Fibroblast of peridontal ligament (primary cell): ENCODE results near the gene NUPR2.
"Not testable (repeated sequence)": the region's sequence is repeated elsewhere in the genome, so short reads cannot be mapped to it uniquely, and the experiment has no call there.

Experiments
- DNase-seq: peaks from one replicate; pipeline ENCODE4 v3.0.0-alpha.2; 2010; ENCODE audit errors: extremely low read depth

Gene NUPR2, protein sequence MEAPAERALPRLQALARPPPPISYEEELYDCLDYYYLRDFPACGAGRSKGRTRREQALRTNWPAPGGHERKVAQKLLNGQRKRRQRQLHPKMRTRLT

DNA sequence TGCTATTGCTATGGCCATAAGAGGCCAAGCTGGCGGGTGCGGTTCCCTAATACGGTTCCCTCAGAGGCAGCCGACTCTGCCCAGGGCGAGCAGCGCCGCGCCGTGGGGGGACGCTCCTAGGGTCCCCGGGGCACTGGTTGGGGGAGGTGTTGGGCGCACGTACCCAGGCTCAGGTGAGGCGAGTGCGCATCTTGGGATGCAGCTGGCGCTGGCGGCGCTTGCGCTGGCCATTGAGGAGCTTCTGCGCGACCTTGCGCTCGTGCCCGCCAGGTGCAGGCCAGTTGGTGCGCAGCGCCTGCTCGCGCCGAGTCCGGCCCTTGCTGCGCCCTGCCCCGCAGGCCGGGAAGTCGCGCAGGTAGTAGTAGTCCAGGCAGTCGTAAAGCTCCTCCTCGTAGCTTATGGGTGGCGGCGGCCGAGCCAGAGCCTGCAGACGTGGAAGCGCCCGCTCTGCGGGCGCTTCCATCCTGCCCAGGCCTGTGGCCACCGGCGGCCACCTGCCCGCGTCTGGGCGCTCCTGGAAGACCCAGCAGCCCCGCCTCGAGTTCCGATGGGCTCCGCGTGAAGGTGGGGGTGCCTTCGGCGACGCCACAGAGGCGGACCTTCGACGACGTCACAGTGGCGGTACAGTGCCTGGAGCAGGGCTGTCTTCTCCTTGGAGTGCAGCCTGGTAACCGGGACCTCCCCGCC lies at the start of gene NUPR2:
NUPR2 (minus strand) TSS at position 566 of the 687 bp plus-strand sequence; CDS start at position 463, 103 bp downstream.
- no peak for DNase-seq

DNA sequence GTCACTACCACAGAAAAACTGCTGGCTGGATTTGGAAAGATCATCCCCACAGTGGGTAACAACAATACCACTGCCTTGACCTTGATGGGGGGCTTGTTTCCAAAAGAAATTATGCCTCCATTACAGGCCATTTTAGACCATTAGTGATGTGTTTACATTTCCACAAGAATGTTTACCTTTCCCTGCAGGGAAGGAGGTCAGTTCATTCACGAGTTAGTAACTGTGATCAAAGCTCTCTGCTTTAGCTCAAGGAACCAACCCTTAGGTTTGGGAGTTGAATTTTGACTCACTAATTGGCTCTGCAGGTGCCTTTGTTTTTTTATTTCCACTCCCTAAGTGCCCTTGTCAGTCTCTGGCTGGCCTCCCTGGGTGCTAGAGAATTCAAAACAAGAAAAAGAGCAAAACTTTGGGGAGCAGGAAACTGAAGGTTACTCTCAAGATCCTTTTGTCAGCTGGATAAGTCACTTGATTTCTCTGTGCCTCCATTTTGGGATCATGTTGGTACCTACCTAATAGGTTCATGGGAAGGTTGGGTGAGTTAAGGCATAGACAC lies 41.1 kb upstream of the NUPR2 start:
- DNase-seq: no peak

DNA sequence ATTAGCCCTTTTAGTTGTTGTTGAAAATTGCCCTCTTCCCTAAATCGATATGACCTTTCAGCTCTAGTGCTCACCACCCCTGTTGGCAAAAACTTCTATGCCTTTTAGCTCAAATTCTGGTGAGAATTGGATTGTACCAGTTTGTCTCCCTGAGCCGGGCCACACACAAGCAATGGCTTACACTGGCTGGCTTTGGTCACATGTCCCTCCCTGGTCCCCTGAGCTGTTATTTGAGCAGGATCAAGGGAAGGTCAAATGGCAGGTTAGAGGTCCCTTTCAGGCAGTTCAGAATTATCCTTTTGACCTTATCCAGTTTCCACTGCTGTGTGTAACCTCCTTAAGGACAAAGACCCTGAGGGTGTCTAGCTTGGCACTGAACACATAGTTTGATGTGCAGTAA lies 14.8 kb upstream of the NUPR2 start:
- not testable (repeated sequence) for DNase-seq

DNA sequence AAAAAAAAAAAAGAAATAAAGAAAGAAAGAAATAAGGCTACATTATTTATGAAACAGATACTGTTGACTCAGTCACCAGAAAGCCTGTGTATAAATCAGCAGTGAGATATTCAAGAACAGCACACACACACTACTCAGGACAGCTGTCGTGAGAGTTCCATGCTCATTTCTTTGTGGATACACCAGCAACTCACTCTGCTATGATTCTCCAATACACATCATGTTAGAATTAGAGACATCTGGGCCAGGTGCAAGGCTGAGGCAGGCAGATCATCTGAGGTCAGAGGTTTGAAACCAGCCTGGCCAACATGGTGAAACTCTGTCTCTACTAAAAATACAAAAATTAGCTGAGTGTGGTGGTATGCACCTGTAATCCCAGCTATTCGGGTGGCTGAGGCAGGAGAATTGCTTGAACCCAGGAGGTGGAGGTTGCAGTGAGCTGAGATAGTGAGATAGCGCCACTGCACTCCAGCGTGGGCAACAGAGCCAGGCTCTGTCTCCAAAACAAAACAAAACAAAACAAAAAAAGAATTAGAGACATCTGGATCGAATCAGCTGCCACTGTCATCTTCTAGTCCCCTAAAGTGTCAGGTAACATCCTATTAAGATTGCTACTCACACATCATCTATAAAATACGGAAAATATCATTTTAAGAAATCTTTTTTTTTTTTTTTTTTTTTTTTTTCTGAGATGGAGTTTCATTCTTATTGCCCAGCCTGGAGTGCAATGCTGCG lies 11.2 kb upstream of the NUPR2 start:
- no peak for DNase-seq

DNA sequence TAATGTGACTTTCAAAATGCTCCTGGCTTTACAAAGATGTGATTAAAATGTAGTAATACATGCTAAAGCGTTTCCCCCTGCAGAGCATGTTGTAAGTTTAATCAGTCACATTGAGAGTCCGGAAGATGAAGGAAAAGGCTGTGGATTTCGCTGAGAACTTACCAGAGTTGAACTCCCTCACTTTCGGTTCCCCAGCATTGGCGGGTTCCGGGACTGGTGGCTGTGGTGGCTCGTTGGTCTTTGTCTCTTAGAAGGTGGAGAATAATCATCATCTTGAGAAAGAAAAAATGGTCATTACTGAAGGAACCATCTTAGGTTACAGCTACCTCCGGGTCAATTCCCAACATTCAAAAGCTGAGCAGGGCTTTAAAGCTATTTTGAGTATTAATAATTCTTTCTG lies 9.6 kb upstream of the NUPR2 start:
- no peak for DNase-seq

DNA sequence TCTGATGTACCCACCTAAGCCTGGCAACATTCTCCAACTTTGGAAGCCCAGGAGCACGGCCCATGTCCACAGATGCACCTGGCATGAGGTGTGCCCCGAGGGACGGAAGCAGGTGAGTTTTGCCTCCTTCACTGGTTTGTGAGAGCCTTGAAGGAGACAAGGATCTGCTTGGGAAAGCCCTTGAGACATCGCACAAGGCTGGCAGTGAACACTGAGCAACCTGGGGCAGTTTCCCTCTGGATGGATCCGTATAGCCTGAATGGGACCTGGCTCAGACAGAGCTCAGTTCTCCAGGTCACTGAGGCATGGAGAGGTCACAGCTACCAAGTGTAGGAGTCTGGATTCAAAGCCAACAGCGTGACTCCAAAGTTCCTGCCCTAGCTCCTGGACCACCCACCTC lies 8.8 kb upstream of the NUPR2 start:
- no peak for DNase-seq

DNA sequence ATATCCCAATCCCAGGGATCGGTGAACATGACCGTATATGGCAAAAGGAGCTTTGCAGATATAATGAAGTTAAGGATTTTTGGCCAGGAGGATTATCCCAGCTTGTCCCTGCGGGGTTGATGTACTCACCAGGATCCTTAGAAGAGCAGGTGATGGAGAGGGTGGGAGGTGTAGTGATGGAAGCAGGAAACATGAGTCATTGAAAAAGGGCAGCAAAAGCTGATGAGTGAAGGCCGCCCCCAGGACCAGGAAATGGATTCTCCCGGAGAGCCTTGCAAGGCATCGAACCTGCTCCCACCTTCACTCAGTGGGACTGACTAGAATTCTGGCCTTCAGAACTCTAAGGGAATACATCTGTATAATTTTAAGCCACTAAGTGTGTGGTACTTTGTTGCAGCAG lies 5.2 kb upstream of the NUPR2 start:
- DNase-seq: no peak

DNA sequence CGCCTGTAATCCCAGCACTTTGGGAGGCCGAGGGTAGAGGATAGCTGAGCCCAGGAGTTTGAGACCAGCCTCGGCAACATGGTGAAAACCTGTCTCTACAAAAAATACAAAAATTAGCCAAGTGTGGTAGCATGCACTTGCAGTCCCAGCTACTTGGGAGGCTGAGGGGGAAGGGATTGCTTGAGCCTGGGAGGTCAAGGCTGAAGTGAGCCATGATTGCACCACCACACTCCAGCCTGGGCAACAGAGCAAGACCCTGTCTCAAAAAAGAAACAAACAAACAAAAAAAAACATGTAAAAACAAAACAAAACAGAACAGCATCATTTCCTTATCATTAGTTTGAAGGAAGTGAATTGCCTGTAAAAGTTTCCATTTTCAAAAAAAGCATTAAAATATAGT lies 4.0 kb downstream of the NUPR2 start:
- not testable (repeated sequence) for DNase-seq

DNA sequence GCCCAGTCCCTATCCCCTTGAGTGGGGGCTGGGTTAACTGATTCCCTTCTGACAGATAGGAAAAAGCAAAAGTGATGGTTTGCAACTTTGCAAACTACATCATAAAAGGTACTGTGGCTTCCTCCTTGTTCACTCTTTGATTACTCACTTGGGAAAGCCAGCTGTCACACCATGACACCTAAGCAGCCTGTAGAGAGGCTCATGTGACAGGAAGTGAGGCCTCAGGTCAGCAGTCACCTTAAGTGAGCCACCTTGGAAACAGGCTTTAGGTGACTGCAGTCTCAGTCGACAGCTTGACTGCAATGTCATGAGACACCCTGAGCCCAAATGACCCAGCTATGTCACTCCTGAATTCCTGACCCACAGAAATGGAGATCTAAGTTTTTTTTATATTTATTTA lies 5.6 kb downstream of the NUPR2 start:
- no peak for DNase-seq

DNA sequence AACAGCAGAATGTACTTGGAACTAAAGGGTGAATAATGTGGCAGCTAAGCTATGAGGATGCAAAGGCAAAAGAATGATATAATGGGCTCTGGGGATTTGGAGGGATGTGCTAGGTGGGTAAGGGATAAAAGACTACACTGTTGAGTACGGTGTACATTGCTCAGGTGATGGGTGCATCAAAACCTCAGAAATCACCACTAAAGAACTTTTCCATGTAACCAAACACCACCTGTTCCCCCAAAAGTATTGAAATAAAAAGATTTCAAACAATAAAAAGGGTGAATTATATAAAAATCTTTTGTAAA lies 8.3 kb downstream of the NUPR2 start:
- DNase-seq: no peak

DNA sequence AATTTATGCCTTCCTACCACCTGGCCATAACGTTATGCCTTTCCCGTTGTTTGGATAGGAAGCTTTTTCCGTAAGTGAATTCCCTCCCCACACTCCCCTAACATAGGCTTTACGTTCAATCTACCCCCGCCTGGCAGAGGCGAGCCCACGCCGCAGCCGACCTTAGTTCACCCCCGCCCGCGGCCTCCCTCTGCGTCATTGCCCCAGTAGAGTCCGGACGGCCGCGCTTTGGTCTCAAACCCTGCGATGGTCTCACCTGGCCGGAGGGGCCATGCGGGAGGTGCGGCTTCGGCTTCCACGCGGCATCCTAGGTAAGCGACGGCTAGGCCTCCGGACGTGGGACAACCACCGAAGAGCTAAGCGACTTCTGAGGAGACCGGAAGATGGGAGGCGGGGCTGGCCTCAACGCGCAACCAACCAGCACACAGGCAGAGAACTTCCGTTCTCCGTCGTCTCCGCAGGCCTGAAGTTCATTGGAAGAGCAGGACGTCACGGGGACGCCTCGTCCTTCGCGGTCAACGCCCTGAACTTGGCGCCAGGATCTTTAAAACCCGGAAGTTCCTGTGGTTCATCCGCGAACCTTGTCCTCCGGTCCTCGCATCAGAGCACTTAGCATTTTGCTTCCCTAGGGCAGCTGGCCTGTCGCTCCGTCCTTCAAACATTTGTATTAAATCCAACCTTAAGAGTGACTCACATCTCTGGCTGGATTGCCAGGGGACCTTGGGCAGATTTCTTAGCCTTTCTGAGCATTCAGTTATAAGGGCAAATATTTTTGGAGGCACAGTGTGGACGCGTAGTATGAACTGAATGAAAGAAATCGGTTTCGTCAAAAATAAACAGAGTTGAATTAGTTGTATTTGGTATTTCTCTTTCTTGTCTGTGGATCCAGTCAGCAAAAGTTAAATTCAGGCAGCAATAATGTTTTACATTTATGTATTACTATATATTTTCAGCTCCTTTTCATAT lies 9.8 kb downstream of the NUPR2 start, which contains the start of gene CHCHD2:
CHCHD2 (minus strand) TSS at position 369 of the 966 bp plus-strand sequence; CDS start at position 306, 63 bp downstream.
- DNase-seq: peak; percentile 99

DNA sequence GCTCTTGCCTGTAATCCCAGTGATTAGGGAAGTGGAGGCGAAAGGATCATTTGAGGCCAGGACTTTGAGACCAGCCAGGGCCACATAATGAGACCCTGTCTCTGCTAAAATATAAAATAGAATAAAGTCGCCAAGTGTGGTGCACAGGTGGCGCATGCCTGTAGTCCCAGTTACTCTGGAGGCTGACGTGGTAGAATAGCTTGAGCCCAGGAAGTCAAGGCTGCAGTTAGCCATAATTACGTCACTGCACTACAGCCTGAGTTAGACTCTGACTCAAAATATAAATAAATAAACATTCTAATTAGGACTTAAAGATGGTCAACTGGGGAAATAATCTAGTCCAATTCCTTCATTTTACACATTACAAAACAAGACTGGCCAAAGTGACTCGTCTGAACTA lies 10.7 kb downstream of the NUPR2 start:
- DNase-seq: peak; percentile 84

DNA sequence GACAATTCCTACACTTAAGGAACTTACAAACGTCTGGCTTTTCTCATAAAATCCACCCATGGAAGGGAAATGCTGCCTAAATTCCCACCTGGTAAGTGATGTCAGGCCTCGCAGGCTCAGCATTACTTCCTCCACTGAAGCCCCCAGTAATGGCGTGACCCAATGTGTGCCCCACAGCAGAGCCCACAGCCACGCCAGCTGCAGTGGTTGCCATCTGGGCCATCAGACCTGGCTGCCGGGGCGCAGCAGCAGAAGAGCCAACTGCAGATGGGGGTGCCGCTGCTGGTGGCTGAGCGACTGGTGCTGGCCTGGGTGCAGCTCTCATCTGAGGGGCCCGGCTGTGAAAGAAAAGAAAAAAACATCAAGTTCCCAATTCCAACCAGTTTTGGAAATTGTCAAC lies 12.1 kb downstream of the NUPR2 start:
- DNase-seq: not testable (repeated sequence)

DNA sequence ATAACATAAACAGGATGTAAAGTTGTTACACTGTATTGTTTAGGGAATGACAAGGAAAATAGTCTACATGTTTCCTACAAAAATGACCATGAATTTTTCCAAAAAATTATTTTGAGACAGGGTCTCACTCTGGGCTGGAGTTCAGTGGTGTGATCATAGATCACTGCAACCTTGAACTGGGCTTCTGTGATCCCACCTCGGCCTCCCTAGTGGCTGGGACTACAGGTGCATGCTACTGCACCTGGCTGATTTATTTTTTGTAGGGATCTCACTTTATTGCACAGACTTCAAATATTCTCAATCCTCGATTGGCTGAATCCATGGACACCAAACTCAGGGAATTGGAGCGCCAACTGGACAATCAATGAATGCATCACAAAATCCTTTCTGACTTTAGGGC lies 16.6 kb downstream of the NUPR2 start:
- no peak for DNase-seq

DNA sequence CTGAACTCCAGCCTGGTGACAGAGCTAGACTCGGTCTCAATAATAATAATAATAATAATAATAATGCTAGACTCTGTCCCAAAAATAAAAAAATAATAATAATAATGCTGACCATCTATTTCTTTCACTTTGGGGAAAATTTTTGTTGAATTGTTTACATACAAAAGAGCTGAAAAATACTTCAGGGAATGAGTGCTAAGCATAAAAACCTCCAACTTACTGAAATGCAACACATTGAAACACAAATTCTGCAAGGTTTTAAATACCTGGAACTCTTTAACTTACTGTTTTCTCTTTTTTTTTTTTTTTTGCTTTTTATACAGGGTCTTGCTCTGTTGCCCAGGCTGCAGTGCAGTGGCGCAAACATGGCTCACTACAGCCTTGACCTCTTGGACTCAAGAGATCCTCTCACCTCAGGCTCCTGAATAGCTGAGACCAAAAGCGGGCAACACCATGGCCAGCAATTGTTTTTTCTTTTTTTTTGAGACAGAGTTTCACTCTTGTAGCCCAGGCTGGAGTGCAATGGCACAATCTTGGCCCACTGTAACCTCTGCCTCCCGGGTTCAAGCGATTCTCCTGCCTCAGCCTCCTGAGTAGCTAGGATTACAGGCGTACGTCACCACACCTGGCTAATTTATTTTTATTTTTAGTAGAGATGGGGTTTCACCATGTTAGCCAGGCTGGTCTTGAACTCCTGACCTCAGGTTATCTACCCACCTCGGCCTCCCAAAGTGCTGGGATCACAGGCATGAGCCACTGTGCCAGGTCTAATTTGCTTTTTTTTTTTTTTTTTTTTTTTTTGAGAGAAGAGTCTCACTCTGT lies 17.8 kb downstream of the NUPR2 start:
- DNase-seq: peak; percentile 34

DNA sequence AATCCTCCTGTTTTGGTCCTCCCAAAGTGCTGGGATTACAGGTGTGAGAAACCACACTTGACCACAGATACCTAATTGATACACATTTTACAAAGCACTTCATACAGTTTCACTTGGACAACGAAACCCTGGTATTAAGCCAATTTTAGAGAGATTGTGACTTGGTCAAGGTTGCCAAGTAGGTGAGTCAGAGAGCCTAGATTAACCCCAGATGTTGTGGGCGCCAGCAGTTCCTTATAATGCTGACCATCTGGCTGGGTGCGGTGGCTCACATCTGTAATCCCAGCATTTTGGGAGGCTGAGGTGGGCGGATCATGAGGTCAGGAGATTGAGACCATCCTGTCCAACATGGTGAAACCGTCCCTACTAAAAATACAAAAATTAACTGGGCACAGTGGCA lies 18.5 kb downstream of the NUPR2 start:
- DNase-seq: peak; percentile 98

DNA sequence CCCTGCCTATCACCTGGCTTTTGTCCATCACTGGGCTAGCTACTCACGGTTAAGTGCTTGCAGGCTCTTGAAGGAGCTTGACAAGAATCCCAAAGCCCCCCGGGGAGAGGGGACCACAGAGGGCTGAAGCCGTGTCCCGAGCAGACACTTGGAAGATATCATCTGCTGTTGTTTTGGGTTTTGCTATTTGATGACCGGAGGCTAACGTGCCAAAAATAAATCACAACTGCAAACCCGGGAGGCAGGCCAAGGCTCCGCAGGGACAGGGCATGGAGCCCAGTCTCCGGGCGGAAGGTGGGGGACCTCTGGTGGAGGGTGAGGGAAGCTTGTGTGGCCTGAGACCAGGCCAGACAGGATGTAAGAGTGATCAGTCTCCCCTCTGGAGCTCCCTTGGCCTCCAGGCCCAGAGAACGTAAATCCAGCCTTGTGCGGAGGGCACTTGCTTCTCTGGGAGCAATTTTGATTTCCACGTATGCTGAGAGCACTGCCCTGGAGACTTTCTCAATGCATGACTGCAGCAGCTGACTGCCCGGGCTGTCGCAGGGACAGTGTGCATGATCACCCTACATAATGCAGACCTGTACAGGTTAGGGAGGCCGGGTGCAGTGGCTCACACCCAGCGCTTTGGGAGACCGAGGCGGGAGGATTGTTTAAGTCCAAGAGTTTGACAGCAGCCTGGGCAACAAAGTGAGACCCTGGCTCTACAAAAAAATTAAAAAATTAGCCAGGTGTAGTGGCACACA lies 23.3 kb downstream of the NUPR2 start, which contains the start of gene PHKG1:
PHKG1 (minus strand) TSS at position 164 of the 743 bp plus-strand sequence. CDS start 4,011 bp downstream, outside the sequence.
- DNase-seq: peak; percentile 91

DNA sequence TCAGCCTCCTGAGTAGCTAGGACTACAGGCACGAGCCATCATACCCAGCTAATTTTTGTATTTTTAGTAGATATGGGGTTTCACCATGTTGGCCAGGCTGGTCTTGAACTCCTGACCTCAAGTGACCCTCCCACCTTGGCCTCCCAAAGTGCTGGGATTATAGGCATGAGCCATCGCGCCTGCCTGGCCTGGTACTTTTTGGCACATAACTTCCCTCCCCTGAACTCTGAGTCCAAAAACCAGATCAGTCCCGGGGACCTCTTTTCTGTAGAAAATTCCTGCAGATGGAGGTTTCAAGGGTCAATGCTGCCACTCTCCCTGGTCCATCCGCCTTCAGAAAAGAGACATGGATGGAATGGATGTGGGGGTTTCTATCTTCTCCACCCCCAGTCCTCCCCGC lies 23.8 kb downstream of the NUPR2 start:
- not testable (repeated sequence) for DNase-seq

DNA sequence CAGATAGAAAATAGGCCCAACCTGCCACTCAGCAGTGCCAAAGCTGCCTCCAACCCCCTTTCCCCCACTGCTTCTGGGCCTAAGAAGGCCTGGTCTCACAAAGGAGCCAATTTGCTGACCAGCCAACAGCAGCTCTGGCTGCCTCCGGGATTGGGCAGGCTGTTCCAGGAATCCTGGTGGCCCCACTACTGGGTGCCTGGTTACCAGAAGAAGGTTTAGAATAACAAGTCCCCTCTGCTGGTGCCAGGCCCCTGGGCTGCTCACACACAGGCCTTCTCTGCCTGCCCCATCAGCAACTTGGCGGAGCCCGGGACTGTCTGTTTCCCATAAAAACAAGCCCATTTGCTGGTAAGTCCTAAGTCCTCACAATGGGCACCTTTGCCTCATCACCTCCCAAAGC lies 24.6 kb downstream of the NUPR2 start:
- DNase-seq: peak; percentile 77

DNA sequence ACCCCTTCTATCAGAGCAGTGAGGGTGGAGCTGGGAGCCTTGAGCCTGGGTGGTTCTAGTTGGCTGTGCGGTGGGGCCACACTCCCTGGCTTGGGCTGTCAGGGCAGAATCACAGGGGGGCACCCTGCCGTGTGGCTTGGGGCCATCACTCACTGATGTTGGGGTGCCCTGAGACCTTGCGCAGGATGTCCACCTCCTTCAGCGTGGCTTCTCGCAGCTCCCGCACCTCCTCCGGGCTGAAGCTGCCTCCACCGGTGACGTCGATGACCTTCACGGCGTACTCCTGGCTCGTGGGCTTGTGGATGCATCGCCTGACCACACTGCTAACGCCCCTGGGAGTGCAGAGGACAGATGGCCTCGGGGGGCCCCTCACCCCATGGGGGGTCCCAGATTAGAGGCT lies 28.8 kb downstream of the NUPR2 start:
- DNase-seq: no peak
